Epithelial cell of prostate (primary cell): ENCODE data around the gene NUDT15.
A peak's percentile ranks its signal among the peaks of the same experiment; 100 is the strongest.

Experiments used
- DNase-seq: peaks from one replicate; pipeline ENCODE4 v3.0.0-alpha.2; 2011; ENCODE audit warnings: low read depth, low spot score
- H3K27ac ChIP-seq: fragments of 450-650 bp; 2 replicates; pipeline ENCODE4 v1.5.1; 2017; ENCODE audit warnings: mild to moderate bottlenecking

Gene NUDT15

DNA sequence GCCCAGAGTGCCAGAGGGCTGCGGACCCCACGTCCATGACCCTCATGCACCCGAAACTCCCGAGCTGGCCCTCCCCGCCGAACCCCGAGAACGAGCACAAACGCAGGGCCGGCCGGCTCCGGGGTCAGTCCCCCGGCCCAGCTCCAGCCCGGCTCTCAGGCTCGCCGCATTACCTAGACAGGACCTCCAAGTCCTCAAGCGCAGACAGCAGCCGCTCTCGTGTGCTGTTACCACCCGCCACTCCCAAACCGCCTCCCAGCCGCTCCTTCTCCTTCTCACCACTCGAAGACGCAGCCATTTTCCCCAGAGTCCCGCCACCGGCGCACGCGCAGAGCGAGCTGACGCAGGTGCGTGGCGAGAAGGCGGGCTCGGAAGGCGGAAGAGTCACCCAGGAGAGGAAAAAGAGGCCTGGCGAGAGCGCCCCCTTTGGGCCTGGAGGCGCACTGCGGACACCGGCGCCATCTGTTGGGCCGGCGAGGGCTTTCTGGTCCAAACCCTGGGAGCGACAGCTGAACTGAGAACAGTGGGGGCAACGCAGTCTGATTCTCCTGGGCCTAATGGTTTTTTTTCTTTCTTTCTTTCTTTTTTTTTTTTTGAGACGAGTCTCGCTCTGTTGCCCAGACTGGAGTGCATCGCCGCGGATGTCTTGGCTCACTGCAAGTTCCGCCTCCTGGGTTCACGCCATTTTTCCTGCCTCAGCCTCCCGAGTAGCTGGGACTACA, 57.4 kb downstream of the NUDT15 start, which contains the start of gene MED4:
Gene MED4 (minus strand): TSS at position 324 of the 722 bp plus-strand sequence. CDS start 26 bp downstream, at position 298.
- DNase-seq: peak; percentile 54
- peak within 1 kb of the TSS; percentile 28 for H3K27ac ChIP-seq

DNA sequence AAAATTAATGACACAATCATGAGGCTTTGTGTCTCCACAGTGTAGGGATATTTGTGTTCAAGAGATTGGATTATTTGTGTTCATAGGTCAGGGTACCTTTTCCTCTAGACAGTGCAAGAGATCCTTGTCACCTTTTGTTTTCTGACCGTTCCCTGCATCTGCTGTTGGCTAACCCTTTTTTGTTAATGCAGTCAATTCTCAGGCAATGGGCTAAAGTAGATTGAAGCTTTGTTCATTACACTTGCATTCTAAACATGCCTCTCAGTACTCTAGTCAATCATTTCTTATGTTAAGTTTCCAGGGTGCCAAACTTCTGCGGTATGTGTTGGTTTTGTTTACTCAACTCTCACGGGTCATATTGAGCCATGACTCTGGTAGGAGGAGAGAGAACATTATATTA, 59.1 kb downstream of the NUDT15 start:
- DNase-seq: no peak
- H3K27ac ChIP-seq: no peak overlapping the region
